Measurements from ENCODE around the gene ZBTB14.
A peak's percentile ranks its signal among the peaks of the same experiment; 100 is the strongest.

The ZBTB14 gene

GRCh38 chr18:5295231-5295920 is at the start of gene ZBTB14:
Gene ZBTB14, minus strand, starts transcription at chr18:5295726. Its CDS starts 2,480 bp downstream, at chr18:5293246.
- no peak for TF ChIP-seq ZNF274 (IDR thresholded peaks at IDR 0.05; ENCODE audit: low read depth, low read length)
- peak within 1 kb of the TSS; percentile 80 for H3K4me3 ChIP-seq (ENCODE audit: low read length)

GRCh38 chr18:5339202-5339834 is 43.8 kb upstream of the ZBTB14 start:
- TF ChIP-seq ZNF274 (IDR thresholded peaks at IDR 0.05; ENCODE audit: low read depth, low read length): no peak
- no peak overlapping the region for H3K4me3 ChIP-seq (ENCODE audit: low read length)

GRCh38 chr18:5334456-5335075 is 39.0 kb upstream of the ZBTB14 start:
- no peak for TF ChIP-seq ZNF274 (IDR thresholded peaks at IDR 0.05; ENCODE audit: low read depth, low read length)
- H3K4me3 ChIP-seq (ENCODE audit: low read length): no peak overlapping the region

GRCh38 chr18:5318061-5318700 is 22.7 kb upstream of the ZBTB14 start:
- H3K4me3 ChIP-seq (ENCODE audit: low read length): no peak overlapping the region
- no peak for TF ChIP-seq ZNF274 (IDR thresholded peaks at IDR 0.05; ENCODE audit: low read depth, low read length)

- no peak for TF ChIP-seq ZNF274 (IDR thresholded peaks at IDR 0.05; ENCODE audit: low read depth, low read length)
- no peak overlapping the region for H3K4me3 ChIP-seq (ENCODE audit: low read length)
Observed at GRCh38 chr18:5317186-5317585, 21.7 kb upstream of the ZBTB14 start.

- TF ChIP-seq ZNF274 (IDR thresholded peaks at IDR 0.05; ENCODE audit: low read depth, low read length): no peak
- H3K4me3 ChIP-seq (ENCODE audit: low read length): no peak overlapping the region
Observed at GRCh38 chr18:5315838-5316237, 20.3 kb upstream of the ZBTB14 start.

GRCh38 chr18:5311301-5311989 is 15.9 kb upstream of the ZBTB14 start:
- TF ChIP-seq ZNF274 (IDR thresholded peaks at IDR 0.05; ENCODE audit: low read depth, low read length): no peak
- no peak overlapping the region for H3K4me3 ChIP-seq (ENCODE audit: low read length)

GRCh38 chr18:5309888-5310470 is 14.5 kb upstream of the ZBTB14 start:
- H3K4me3 ChIP-seq (ENCODE audit: low read length): peak overlapping the region; percentile 31
- TF ChIP-seq ZNF274 (IDR thresholded peaks at IDR 0.05; ENCODE audit: low read depth, low read length): no peak

- H3K4me3 ChIP-seq (ENCODE audit: low read length): no peak overlapping the region
- no peak for TF ChIP-seq ZNF274 (IDR thresholded peaks at IDR 0.05; ENCODE audit: low read depth, low read length)
Observed at GRCh38 chr18:5305835-5306234, 10.3 kb upstream of the ZBTB14 start.

GRCh38 chr18:5304232-5304631 is 8.7 kb upstream of the ZBTB14 start:
- no peak overlapping the region for H3K4me3 ChIP-seq (ENCODE audit: low read length)
- TF ChIP-seq ZNF274 (IDR thresholded peaks at IDR 0.05; ENCODE audit: low read depth, low read length): no peak

GRCh38 chr18:5303636-5304035 is 8.1 kb upstream of the ZBTB14 start:
- no peak overlapping the region for H3K4me3 ChIP-seq (ENCODE audit: low read length)
- no peak for TF ChIP-seq ZNF274 (IDR thresholded peaks at IDR 0.05; ENCODE audit: low read depth, low read length)

- no peak overlapping the region for H3K4me3 ChIP-seq (ENCODE audit: low read length)
- TF ChIP-seq ZNF274 (IDR thresholded peaks at IDR 0.05; ENCODE audit: low read depth, low read length): no peak
Observed at GRCh38 chr18:5302606-5303005, 7.1 kb upstream of the ZBTB14 start.

GRCh38 chr18:5300476-5301010 is 5.0 kb upstream of the ZBTB14 start:
- H3K4me3 ChIP-seq (ENCODE audit: low read length): no peak overlapping the region
- no peak for TF ChIP-seq ZNF274 (IDR thresholded peaks at IDR 0.05; ENCODE audit: low read depth, low read length)

All from GM08714 (cell line).